ENCODE data around the gene SECISBP2L. TPM values are rescaled to one million over a fixed set of nuclear protein-coding genes. Genes with fewer than 3 reads are reported as not detected.
A peak's percentile ranks its signal among the peaks of the same experiment; 100 is the strongest.
"Not testable (repeated sequence)": the region's sequence is repeated elsewhere in the genome, so short reads cannot be mapped to it uniquely, and the experiment has no call there.

SECISBP2L gene
- total RNA-seq, 1 donor from 2014 or later, result 40.9 TPM

- intact Hi-C loops (cut with DNase I), result no loop called here
- no peak for DNase-seq (ENCODE audit: low spot score)
Measured at GRCh38 chr15:48972750-48973503, 73.3 kb downstream of the SECISBP2L start.

GRCh38 chr15:48970926-48971325 is 75.3 kb downstream of the SECISBP2L start:
- intact Hi-C loops (cut with DNase I); DNase-seq (ENCODE audit: low spot score): not testable (repeated sequence)

DNA sequence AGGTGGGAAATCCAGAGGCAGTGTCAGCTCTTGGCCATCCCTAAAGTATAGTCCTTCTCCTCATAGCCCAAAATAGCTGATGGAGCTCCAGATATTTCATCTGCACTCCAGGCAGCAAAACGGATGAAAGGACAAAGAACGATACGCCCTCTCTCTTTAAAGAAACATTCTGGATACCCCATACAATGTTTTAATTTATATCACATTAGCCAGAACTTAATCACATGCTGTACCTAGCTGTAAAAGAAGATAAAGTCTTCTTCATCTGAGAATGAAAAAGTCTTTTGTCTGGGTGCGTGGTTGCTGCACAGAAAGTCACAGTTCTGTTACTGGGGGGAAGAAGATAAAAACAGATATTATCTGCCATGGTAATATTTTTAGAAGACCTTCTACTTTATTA is 78.2 kb downstream of the SECISBP2L start:
- intact Hi-C loops (cut with DNase I), result no loop called here
- no peak for DNase-seq (ENCODE audit: low spot score)

GRCh38 chr15:48967336-48967735 is 78.9 kb downstream of the SECISBP2L start:
- no peak for DNase-seq (ENCODE audit: low spot score)
- intact Hi-C loops (cut with DNase I), result no loop called here

DNA sequence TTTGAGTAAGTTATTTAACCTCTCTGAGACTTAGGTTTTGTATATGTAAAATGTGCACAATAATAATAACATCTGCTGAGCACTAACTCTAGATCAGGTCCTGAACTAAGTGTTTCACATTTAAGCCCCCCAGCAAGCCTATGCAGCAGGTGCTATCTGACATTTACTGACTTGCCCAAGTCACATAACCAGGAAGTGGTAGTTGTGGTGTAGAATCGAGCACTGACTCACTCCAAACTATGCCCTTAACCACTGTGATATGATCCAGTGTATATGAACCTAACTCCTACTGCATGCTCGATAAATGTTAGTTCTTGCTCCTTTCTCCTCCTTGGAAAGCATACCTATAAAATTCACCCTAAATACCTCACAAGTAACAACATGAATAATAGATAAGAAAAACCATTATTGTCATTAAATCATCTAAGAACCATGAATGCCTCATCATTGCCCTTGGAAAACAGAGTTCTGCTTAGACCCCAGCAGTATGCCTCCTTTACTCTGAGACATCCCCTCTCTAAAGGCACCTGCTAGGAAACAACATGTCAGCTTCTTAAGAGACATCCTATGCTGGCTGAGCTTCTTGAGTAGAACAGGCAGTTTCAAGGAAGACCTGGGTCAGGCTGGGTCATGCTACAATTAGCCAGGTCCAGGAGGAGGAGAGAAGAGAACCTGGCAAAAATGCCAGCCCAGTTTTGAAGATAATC is 79.5 kb downstream of the SECISBP2L start:
- DNase-seq (ENCODE audit: low spot score), result no peak
- intact Hi-C loops (cut with DNase I), result no loop called here

DNA sequence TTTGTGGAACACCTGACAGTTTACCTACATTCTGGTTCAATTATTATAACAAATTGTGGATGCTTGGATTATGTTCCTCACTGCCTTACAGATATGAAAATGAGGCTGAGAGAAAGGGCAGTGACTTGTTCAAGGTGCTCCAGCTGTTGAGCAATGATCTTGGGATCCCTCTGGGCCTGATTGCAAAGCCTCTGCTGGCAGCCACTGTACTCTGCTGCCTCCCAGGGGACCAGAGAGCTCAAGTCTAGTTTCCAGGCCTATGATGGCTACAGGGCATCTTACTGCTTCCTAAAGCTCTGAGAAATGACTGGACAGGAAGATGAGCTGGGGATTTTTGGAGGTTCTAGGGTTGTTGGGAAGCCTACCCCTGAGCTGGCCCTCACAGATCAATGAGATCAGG is 80.3 kb downstream of the SECISBP2L start:
- intact Hi-C loops (cut with DNase I), result no loop called here
- no peak for DNase-seq (ENCODE audit: low spot score)

DNA sequence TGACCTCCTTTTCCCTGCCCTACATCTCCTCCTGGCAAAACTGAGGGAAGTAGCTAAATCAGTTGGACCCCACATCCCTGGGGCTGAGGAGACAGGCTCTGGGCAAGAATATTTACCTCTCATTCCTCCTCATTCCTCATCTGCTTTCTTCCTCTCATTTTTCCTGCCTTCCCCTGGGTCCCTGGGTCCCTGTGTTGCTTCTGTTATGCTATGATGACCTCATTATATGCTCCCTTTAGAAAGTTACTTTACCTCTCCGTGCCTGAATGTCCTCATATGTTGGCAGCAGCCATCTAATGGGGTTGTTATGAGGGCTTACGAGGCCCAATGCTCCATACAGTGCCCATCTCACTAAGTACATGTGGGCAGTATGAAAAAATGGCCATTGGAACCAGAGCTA is 81.3 kb downstream of the SECISBP2L start:
- intact Hi-C loops (cut with DNase I), result no loop called here
- no peak for DNase-seq (ENCODE audit: low spot score)

DNA sequence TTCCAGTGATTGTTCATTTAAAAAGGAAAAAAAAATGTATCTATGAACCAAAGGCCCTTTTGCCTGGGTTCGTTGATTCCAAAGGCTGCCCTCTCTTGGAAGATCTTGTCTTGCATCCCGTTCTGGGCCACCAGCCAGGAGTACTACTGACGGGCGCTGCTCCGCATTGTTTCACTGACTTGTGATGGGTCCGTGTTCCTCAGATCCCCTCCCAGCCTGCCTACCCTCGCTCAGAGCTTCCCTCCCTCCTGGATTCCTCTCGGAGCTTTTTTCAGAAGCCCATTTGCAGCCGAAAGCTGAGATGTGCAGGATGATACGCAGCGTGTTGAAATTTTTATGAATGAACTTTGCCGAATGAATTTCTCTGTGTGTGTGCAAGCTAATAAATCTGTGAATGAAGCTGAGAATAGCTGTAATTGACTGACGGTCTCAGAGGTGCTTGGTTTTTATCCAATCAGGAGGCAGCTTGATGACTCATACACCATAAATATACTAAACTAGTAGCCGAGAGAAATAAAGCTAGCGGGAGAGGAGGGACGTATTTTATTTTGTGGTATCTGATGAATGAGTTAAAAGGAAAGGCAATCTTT is 82.6 kb downstream of the SECISBP2L start, which contains the start of gene SHC4:
Gene SHC4 (minus strand): TSS at position 396 of the 590 bp plus-strand sequence. CDS start 904 bp downstream, outside the sequence.
- intact Hi-C loops (cut with DNase I), result no loop called here
- peak; percentile 77 for DNase-seq (ENCODE audit: low spot score)

- intact Hi-C loops (cut with DNase I), result no loop called here
- no peak for DNase-seq (ENCODE audit: low spot score)
Measured at GRCh38 chr15:48962662-48963523, 83.4 kb downstream of the SECISBP2L start.

GRCh38 chr15:48955967-48956366 is 90.3 kb downstream of the SECISBP2L start:
- DNase-seq (ENCODE audit: low spot score), result no peak
- intact Hi-C loops (cut with DNase I), result no loop called here

- intact Hi-C loops (cut with DNase I), result no loop called here
- DNase-seq (ENCODE audit: low spot score), result no peak
Measured at GRCh38 chr15:48955370-48955769, 90.9 kb downstream of the SECISBP2L start.

GRCh38 chr15:48954538-48954937 is 91.7 kb downstream of the SECISBP2L start:
- intact Hi-C loops (cut with DNase I), result no loop called here
- DNase-seq (ENCODE audit: low spot score), result no peak

- intact Hi-C loops (cut with DNase I), result no loop called here
- DNase-seq (ENCODE audit: low spot score), result no peak
Measured at GRCh38 chr15:48946840-48947187, 99.4 kb downstream of the SECISBP2L start.

DNA sequence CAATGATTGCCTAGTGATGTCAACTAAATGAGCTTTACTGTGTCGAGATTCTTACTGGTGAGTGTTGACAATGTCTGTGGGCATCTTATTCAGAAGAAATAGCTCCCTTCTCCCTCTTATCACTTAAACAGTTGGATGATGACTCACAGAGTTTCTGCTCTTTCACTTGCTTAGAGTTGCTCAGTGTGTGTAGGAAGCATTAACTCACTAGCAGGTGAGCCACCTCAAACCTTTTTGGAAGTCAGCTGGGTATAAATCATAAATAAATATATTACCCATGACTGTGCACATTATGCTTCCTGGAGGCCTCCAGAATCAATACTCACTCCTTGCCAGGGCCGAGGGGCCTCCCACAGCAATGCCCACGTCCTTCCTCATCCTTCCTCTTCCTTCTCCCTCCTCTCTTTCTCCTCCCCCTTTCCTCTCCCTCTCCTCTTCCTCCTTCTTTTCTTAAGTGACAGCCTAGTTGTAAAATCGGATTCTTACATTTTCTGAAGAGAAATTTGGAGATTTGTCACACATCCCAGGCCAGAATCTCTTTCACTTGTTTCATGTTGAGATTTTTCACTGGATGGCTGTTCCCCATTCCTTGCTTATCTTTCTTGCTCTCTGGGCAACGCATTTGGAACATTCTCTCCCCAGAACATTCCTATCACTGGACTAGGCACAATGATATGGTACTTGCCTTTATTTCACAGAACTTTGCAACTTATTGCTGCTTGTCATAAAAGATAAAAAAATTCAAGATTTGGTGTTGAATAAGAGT is 100.0 kb downstream of the SECISBP2L start:
- DNase-seq (ENCODE audit: low spot score), result no peak
- intact Hi-C loops (cut with DNase I), result no loop called here

GRCh38 chr15:48945386-48945785 is 100.9 kb downstream of the SECISBP2L start:
- intact Hi-C loops (cut with DNase I), result no loop called here
- no peak for DNase-seq (ENCODE audit: low spot score)

GRCh38 chr15:48941904-48942303 is 104.3 kb downstream of the SECISBP2L start:
- intact Hi-C loops (cut with DNase I), result no loop called here
- no peak for DNase-seq (ENCODE audit: low spot score)

GRCh38 chr15:48940508-48940907 is 105.7 kb downstream of the SECISBP2L start:
- no peak for DNase-seq (ENCODE audit: low spot score)

DNA sequence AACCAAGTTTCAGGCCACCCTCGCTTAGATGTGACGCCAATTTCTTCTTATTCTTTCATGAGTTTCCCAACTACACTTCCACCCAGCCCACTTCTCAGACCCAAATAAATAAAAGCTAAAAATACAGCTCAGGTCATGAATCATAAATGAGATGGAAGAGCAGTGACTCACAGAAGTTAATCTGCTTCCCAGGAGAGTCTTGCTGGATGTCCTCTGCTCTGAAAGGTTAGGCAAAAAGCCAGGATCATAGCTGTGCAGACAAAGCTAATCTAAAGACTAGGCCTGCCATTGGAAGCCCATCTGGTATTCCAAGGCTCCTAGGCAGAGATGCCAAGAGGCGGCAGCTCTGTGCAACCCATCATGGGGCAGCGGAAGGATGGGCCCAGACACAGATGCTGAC is 106.6 kb downstream of the SECISBP2L start:
- intact Hi-C loops (cut with DNase I), result no loop called here
- DNase-seq (ENCODE audit: low spot score), result no peak

More at GRCh38 chr15:48940508-48940907, 105.7 kb downstream of the SECISBP2L start:
- intact Hi-C loops (cut with DNase I), result no loop called here
